Measurements from ENCODE around the gene KMT2E.

Gene KMT2E

GRCh38 chr7:104980841-104981671 lies 32.9 kb upstream of the KMT2E start:
- WGBS (ENCODE audit: extremely low coverage, insufficient coverage, low lambda C conversion rate): no CpG with 5 or more reads among the region's 4 CpGs
- H3K4me1 ChIP-seq (ENCODE audit: control insufficient read depth, low read depth, low read length): peaks cover 15% of the 10 kb centered on the region
- H4K5ac ChIP-seq (ENCODE audit: low read length): no peak overlapping the region
- H3K4me3 ChIP-seq (ENCODE audit: low read length): no peak overlapping the region
- H2BK15ac ChIP-seq (replicated peaks; ENCODE audit: low read depth): no peak overlapping the region
- H2AK5ac ChIP-seq (ENCODE audit: low read length): no peak overlapping the region
- H3K4ac ChIP-seq (ENCODE audit: low read depth, low read length): no peak overlapping the region
- no peak overlapping the region for H2BK120ac ChIP-seq (ENCODE audit: low read depth, low read length)
- no peak overlapping the region for H3K4me2 ChIP-seq (ENCODE audit: low read length)
- no peak overlapping the region for H3K23ac ChIP-seq (ENCODE audit: low read length)
- peak; percentile 68 for DNase-seq
- H3K79me1 ChIP-seq (ENCODE audit: low read length): peaks cover 7% of the 10 kb centered on the region
- H3K36me3 ChIP-seq (ENCODE audit: control insufficient read depth, insufficient read depth, low read length): no peaks in the 10 kb centered on the region
- no peak overlapping the region for H4K8ac ChIP-seq (ENCODE audit: low read depth, low read length)
- H3K27me3 ChIP-seq (ENCODE audit: insufficient read depth, low read length, poor library complexity): no peaks in the 10 kb centered on the region
- no peak overlapping the region for H3K56ac ChIP-seq (ENCODE audit: low read length)
- no peak overlapping the region for H3K27ac ChIP-seq (ENCODE audit: low read depth, low read length)
- no peak overlapping the region for H3K9ac ChIP-seq (ENCODE audit: low read length)
- peaks cover 14% of the 10 kb centered on the region for H3K79me2 ChIP-seq (ENCODE audit: control insufficient read depth, insufficient read depth, low read length)
- no peak overlapping the region for H2BK5ac ChIP-seq (ENCODE audit: low read length)
- no peak overlapping the region for H3K18ac ChIP-seq (ENCODE audit: low read length)

DNA sequence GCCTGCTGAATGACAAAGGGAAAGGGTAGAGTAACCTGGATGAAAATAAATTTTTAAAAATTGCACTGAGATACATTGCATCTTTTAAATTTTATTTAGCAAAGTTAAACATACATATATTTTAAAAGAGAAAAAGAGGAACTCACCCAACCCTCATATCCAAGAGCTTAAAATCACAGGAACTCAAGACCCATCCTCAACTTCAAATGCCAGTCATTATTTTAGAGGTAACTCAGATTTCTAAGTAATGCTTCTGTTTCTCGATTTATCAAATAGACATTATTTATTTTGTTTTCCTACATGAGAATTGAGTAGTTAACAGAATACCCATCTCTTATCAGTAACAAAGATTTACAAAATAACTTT lies 32.4 kb upstream of the KMT2E start:
- H3K79me1 ChIP-seq (ENCODE audit: low read length): peaks cover 7% of the 10 kb centered on the region
- peaks cover 19% of the 10 kb centered on the region for H3K79me2 ChIP-seq (ENCODE audit: control insufficient read depth, insufficient read depth, low read length)
- H2BK120ac ChIP-seq (ENCODE audit: low read depth, low read length): no peak overlapping the region
- no peak for DNase-seq
- no peaks in the 10 kb centered on the region for H3K27me3 ChIP-seq (ENCODE audit: insufficient read depth, low read length, poor library complexity)
- H3K27ac ChIP-seq (ENCODE audit: low read depth, low read length): no peak overlapping the region
- no peak overlapping the region for H3K18ac ChIP-seq (ENCODE audit: low read length)
- no peak overlapping the region for H4K8ac ChIP-seq (ENCODE audit: low read depth, low read length)
- no peak overlapping the region for H3K9ac ChIP-seq (ENCODE audit: low read length)
- no peak overlapping the region for H3K23ac ChIP-seq (ENCODE audit: low read length)
- no peak overlapping the region for H2BK15ac ChIP-seq (replicated peaks; ENCODE audit: low read depth)
- no peak overlapping the region for H2AK5ac ChIP-seq (ENCODE audit: low read length)
- no peak overlapping the region for H3K4ac ChIP-seq (ENCODE audit: low read depth, low read length)
- no peak overlapping the region for H3K56ac ChIP-seq (ENCODE audit: low read length)
- H3K4me2 ChIP-seq (ENCODE audit: low read length): no peak overlapping the region
- no peaks in the 10 kb centered on the region for H3K36me3 ChIP-seq (ENCODE audit: control insufficient read depth, insufficient read depth, low read length)
- peaks cover 15% of the 10 kb centered on the region for H3K4me1 ChIP-seq (ENCODE audit: control insufficient read depth, low read depth, low read length)
- H2BK5ac ChIP-seq (ENCODE audit: low read length): no peak overlapping the region
- H4K5ac ChIP-seq (ENCODE audit: low read length): no peak overlapping the region
- no peak overlapping the region for H3K4me3 ChIP-seq (ENCODE audit: low read length)
- no CpG with 5 or more reads among the region's 1 CpG for WGBS (ENCODE audit: extremely low coverage, insufficient coverage, low lambda C conversion rate)

DNA sequence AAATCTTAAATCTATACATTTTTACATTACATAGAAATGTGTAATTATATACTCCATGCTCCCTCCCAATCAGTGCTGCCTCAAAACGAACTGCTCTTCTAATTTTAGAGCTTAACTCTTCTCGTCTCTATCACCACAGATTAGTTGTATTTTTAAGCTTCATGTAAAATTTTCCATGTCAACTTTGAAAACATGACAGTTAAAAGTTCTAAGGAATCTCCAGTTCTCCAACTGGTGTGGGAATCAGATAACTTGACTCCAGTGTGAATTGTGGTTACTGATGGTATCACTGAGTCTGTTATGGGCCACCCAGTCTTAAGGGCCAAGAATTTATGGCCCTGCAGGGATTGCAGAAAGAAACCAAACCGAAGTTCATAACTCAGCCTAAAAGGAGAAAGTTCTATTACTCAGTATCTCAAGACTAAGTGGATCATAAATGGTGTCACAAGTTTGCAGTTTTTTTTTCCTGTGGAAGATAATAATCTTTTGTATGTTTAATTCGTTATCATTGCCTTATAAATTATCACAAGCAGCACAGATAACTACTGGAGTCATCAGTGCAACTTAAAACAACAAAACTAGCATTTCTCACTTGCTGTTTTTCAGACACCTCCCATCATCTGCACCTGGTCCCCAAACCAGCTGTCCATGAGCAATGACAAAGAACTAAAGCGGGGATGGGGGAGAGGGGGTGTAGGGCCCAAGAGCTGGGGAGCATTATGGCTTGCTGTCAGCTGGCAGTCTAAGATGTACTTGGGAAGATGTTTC lies 31.5 kb upstream of the KMT2E start:
- Histone ChIP-seq H3K9ac (ENCODE audit: low read length) (no peak overlapping the region), H2BK5ac (ENCODE audit: low read length) (no peak overlapping the region), H4K5ac (ENCODE audit: low read length) (no peak overlapping the region), H3K23ac (ENCODE audit: low read length) (no peak overlapping the region), H3K4me3 (ENCODE audit: low read length) (no peak overlapping the region), H3K36me3 (ENCODE audit: control insufficient read depth, insufficient read depth, low read length) (no peaks in the 10 kb centered on the region), H4K8ac (ENCODE audit: low read depth, low read length) (no peak overlapping the region), H2BK120ac (ENCODE audit: low read depth, low read length) (no peak overlapping the region), H3K4me2 (ENCODE audit: low read length) (no peak overlapping the region), H3K79me2 (ENCODE audit: control insufficient read depth, insufficient read depth, low read length) (peaks cover 23% of the 10 kb centered on the region), H3K27me3 (ENCODE audit: insufficient read depth, low read length, poor library complexity) (no peaks in the 10 kb centered on the region), H2AK5ac (ENCODE audit: low read length) (no peak overlapping the region), H3K56ac (ENCODE audit: low read length) (no peak overlapping the region), H3K4ac (ENCODE audit: low read depth, low read length) (no peak overlapping the region), H3K4me1 (ENCODE audit: control insufficient read depth, low read depth, low read length) (peaks cover 15% of the 10 kb centered on the region), H3K27ac (ENCODE audit: low read depth, low read length) (peak overlapping the region; percentile 49), H3K18ac (ENCODE audit: low read length) (no peak overlapping the region), H2BK15ac (replicated peaks; ENCODE audit: low read depth) (no peak overlapping the region), H3K79me1 (ENCODE audit: low read length) (peaks cover 7% of the 10 kb centered on the region)
- WGBS (ENCODE audit: extremely low coverage, insufficient coverage, low lambda C conversion rate): no CpG with 5 or more reads among the region's 5 CpGs
- peak; percentile 66 for DNase-seq

DNA sequence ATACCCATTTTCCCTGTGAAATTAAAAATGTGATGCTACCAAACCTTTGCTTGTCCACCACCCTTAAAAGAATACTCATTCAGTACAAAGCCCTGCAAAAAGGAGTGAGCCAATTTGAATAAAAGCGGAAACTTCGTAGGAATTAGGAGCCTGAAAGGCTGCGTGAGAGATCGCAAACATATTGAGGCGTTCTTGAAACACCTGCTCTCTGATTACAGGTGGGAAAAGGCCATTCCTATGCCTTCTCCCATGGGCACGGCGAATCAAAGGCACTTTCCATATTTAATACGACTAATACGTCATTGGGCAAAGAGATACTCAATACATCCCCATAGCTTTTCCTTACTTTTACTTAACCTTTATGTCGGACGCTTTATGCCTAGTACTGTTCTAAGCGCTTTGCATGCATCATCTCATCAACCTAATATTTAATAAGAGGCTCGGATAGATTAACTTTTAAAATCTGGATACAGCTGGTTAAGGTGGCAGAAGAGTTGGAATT lies 30.9 kb upstream of the KMT2E start:
- Histone ChIP-seq H4K8ac (ENCODE audit: low read depth, low read length) (peak overlapping the region; percentile 100), H3K4ac (ENCODE audit: low read depth, low read length) (no peak overlapping the region), H2BK120ac (ENCODE audit: low read depth, low read length) (no peak overlapping the region), H2AK5ac (ENCODE audit: low read length) (no peak overlapping the region), H3K18ac (ENCODE audit: low read length) (peak overlapping the region; percentile 98), H3K79me2 (ENCODE audit: control insufficient read depth, insufficient read depth, low read length) (peaks cover 23% of the 10 kb centered on the region), H3K56ac (ENCODE audit: low read length) (peak overlapping the region; percentile 90), H3K23ac (ENCODE audit: low read length) (no peak overlapping the region), H2BK15ac (replicated peaks; ENCODE audit: low read depth) (no peak overlapping the region), H3K4me2 (ENCODE audit: low read length) (peak overlapping the region; percentile 63), H3K4me1 (ENCODE audit: control insufficient read depth, low read depth, low read length) (peaks cover 15% of the 10 kb centered on the region), H3K4me3 (ENCODE audit: low read length) (peak overlapping the region; percentile 62), H4K5ac (ENCODE audit: low read length) (peak overlapping the region; percentile 24), H2BK5ac (ENCODE audit: low read length) (no peak overlapping the region), H3K27me3 (ENCODE audit: insufficient read depth, low read length, poor library complexity) (no peaks in the 10 kb centered on the region), H3K27ac (ENCODE audit: low read depth, low read length) (peak overlapping the region; percentile 96), H3K36me3 (ENCODE audit: control insufficient read depth, insufficient read depth, low read length) (no peaks in the 10 kb centered on the region), H3K79me1 (ENCODE audit: low read length) (peaks cover 7% of the 10 kb centered on the region), H3K9ac (ENCODE audit: low read length) (peak overlapping the region; percentile 87)
- WGBS (ENCODE audit: extremely low coverage, insufficient coverage, low lambda C conversion rate): no CpG with 5 or more reads among the region's 13 CpGs
- DNase-seq: no peak

DNA sequence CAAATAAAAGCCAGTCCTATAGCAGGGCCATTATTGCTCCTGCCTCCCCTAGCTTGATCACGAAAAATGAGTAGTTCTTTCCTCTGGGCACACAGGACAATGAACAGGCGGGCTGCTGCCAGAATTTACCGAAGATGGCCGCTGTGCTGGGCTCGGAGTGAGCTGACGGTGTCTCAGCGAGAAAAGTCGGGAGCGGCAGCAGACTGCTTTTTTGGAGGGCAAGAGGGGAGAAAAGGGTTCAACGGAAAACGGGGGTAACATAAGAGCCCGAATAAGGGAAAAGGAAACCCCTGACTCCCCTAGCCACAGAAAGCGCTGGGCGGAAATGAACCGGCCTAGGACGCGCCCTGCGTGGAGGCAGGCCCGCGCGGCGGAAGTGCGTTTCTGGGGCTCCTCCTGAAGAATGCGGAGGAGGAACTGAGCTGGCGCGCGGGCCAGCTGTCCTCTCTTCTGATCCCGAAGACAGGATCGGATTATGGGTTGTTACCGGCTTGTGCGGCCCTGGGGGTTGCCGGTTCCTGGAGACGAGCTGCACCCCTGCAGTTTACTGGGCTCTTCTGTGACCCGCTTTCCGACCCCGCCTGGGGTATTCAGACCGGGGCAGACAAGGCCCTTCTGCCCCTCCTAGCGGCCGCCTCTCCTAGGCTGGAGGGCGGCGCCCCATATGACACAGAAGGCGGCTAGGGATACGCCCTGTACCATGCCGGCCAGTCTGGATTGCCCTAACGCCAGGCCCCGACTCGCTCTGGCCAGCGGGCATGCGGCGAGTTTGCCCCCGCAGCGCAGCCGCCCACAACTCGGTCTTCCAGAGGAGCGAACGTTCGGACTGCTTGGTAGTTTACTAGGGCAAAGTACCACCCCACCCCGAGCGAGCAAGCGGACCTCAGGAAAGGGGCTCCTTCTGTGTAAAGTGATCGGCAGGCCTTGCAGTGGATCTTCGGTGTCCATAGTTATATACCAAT lies 30.1 kb upstream of the KMT2E start:
- H3K4me1 ChIP-seq (ENCODE audit: control insufficient read depth, low read depth, low read length): peaks cover 15% of the 10 kb centered on the region

More for the DNA sequence above, 30.1 kb upstream of the KMT2E start:
- Histone ChIP-seq H3K4ac (ENCODE audit: low read depth, low read length) (no peak overlapping the region), H3K18ac (ENCODE audit: low read length) (peak overlapping the region; percentile 98), H4K8ac (ENCODE audit: low read depth, low read length) (peak overlapping the region; percentile 100), H3K79me1 (ENCODE audit: low read length) (peaks cover 7% of the 10 kb centered on the region), H2BK15ac (replicated peaks; ENCODE audit: low read depth) (no peak overlapping the region), H2BK5ac (ENCODE audit: low read length) (peak overlapping the region; percentile 37), H3K27ac (ENCODE audit: low read depth, low read length) (peak overlapping the region; percentile 96), H3K23ac (ENCODE audit: low read length) (peak overlapping the region; percentile 32), H3K27me3 (ENCODE audit: insufficient read depth, low read length, poor library complexity) (no peaks in the 10 kb centered on the region), H2BK120ac (ENCODE audit: low read depth, low read length) (no peak overlapping the region), H3K36me3 (ENCODE audit: control insufficient read depth, insufficient read depth, low read length) (no peaks in the 10 kb centered on the region), H3K9ac (ENCODE audit: low read length) (peak overlapping the region; percentile 87), H4K5ac (ENCODE audit: low read length) (peak overlapping the region; percentile 24), H3K79me2 (ENCODE audit: control insufficient read depth, insufficient read depth, low read length) (peaks cover 25% of the 10 kb centered on the region), H2AK5ac (ENCODE audit: low read length) (no peak overlapping the region), H3K4me3 (ENCODE audit: low read length) (peak overlapping the region; percentile 62), H3K4me2 (ENCODE audit: low read length) (peak overlapping the region; percentile 63), H3K56ac (ENCODE audit: low read length) (peak overlapping the region; percentile 90)
- peak; percentile 93 for DNase-seq
- WGBS (ENCODE audit: extremely low coverage, insufficient coverage, low lambda C conversion rate): no CpG with 5 or more reads among the region's 62 CpGs

Data from mesendoderm (in vitro differentiated cells).